Measurements from ENCODE around the gene ERC2.

ERC2 gene

DNA sequence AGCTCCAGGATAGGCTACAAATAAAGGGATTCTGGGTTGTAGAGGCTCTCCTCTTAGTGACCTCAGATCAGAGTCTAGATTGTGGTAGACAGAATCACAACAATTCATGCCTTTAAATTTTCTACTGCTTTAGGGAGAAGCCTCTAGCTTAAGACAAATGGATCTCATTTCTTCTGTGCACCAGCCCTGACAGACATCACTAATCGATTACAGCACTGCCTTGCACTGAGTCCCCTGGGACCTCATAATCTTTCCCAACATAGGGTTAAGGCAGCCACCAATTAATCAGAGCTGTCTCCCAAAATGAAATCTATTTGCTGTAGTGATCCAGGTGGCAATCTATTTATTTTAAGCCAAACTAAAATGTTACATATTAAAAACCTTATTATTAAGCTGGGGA lies 544.6 kb downstream of the ERC2 start:
- DNase-seq (ENCODE audit: low read depth): no peak

DNA sequence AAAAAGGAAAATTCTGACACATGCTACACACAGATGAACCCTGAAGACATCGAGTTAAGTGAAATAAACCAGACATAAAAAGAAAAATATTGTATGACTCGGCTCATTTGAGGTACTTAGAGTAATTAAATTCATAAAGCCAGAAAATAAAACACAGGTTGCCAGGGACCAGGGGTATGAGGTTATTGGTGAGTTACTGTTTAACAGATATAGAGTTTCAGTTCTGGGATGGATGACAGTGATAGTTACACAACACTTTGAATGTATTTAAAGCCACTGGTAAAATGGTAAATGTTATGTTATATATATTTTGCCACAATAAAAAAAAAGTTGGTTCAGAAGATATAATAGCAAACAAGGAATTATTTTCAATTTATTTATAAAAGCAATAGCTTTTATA lies 545.1 kb downstream of the ERC2 start:
- DNase-seq (ENCODE audit: low read depth): no peak

DNA sequence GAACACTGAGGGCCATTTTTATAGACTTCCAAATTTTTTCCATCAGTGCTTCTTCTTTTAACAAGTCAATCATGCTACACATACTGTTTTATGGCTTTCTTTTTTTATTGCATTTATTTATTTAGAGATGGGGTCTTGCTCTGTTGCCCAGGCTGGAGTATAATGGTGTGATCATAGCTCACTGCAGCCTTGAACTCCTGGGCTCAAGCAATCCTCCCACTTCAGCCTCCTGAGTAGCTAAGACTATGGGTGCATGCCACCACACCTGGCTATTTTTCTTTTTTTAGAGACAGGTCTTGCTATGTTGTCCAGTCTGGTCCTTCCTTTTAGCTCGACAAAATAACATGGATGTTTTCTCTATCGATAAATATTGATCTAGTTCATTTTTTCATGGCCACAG lies 555.4 kb downstream of the ERC2 start:
- DNase-seq (ENCODE audit: low read depth): no peak

DNA sequence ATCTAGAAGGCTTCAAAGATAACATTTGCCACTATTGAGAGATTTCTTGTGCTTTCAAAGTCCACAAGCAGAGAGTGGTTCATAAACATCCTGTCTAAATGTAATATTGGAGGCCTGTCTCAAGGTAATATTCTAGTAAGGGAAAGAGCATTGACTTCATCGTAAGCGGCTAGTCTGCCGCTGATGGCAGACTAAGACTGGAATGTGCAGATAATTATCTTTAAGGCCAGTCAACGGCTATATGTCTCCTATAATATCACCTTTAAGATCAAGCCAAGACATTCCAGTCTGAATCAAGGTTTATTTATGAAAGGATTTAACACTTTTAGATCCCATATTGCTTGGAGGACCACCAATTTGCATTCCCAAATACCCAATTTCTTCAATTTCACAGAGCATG lies 557.0 kb downstream of the ERC2 start:
- no peak for DNase-seq (ENCODE audit: low read depth)

DNA sequence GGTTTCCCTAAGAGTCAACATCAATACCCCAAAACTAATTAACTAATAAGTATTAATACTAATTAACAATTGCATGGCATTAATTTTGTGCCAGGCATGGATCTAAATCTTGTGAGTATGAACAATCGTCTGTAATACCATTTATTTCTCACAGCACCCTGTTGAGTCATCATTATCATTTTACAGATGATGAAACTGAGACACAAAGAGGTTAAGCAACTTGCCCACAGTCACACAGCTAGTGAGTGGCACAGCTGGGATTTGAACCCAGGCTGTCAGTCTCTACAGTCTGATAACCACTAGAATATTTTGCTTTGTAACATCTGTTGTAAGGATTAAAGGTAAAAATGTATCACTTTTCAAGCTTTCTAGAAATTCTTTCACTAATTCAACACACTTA lies 557.7 kb downstream of the ERC2 start:
- DNase-seq (ENCODE audit: low read depth): no peak

DNA sequence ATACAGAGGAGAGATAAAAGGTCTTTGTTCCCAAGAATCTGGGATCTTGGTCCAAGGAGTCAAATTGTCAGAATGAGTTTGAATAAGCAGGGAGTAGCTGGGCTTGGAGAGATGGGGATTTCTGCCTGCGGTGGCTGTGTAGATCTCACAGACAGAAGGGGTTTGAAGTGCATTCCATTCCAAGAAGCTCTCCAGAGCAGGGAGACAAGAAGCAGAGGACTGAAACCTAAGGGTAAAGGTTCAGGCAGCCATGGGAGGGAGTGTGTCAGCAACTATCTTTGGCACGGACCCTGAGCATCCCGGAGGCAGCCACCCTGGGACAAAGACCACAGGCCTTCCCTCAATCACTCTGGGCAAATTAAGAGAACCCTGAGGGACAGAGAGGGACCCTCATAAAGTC lies 558.9 kb downstream of the ERC2 start:
- DNase-seq (ENCODE audit: low read depth): no peak

DNA sequence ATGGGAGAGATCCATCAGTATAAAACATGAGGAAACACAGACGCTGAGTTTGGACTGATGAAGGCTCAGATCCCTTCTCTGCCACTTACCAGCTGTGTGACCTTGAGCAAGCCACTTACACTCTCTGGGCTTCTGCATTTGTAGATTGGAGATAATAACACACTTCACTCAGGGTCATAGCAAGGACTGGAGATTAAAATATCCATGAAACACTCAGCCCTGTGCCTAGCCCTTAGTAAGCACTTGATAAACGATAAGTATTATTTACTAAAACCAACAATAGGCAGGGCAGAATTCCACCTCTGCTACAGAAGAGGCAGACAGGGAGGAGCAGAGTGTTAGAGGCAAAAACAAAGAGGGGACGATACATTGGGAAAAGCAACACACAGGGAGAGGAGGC lies 560.7 kb downstream of the ERC2 start:
- no peak for DNase-seq (ENCODE audit: low read depth)

DNA sequence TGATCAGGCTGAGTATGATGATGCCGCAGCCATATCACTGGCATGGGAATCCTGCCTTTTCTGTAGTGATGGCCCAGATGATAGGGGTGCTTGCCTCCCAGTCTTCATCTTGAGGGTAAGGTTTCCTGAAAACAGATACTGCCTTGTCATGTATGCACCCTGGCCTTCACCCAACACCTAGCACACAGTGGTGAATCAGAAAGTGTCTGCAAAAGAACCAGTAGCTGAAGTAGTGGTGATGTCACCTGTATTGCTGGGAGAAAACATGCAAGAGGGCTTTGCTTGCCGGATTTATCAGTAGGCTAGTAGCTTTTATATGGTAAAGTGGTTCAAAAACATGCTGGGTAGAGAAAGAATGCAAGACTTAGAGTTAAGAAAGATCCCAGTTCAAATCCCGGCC lies 561.4 kb downstream of the ERC2 start:
- no peak for DNase-seq (ENCODE audit: low read depth)

DNA sequence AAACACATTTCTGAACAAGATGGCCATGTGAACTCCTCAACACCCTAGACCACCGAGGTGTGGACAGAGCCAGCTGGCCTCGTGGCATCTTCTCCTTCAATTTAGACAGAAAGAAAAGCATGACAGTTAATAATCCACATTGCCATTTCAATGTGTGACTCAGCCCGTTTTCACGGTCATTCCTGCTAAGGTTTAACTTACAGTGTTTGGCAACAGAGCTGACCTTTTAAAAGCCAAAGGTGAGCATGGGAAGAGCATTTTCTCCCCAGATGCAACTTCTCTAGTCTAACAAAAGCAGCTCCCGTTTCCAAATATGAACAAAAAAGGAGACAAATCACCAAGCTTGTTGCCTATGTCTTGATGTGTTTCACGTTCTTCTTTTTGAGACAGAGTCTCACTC lies 563.6 kb downstream of the ERC2 start:
- DNase-seq (ENCODE audit: low read depth): no peak

DNA sequence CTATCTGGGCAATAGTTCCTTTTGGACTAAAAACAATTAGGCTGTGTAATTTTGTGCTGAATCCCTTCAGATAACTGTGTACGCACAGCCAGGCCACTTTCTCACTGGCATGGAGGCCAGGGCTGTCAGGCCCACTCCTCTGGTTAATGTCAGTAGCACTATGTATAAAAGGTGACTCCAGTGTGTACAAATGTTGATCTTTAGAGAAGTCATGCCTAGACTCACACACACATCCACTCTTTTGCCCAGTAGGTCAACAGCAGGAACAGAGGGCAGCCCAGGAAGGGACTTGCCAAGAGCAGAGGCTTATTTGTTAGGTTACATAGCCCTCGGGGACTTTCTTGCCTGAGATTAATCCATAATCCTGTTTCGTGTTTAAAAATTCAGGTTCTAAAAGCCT lies 564.6 kb downstream of the ERC2 start:
- no peak for DNase-seq (ENCODE audit: low read depth)

DNA sequence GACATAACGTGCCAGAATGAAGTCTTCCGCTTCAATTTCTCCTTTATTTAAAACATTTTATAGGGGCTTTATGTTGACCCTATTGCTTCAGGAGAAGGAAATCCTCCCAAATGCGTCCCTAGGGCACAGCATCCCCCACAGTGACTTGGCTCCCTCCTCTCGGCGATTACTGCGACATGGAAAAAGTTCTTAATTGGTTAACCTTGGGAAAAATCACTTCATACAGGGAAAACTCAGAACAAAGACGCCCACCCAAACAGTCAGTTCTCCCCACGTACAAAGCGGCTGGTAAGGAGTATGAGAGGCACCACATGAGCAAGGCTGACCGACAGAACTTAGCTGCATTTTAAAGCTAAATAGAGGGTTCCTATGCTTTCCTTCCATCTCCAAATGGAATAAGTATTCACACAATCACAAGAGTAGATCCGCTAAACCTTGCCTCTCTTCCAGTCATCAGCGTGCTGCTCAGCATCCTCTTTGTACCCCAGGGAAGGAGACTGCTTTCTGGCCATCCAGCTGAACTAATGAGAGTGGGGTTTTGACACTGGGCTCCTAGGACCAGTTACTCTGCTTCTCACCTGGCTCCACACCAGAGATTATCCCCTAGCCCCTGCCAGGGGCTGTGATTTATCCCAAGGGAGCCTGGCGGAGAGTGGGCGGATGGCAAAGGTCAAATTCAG lies 565.9 kb downstream of the ERC2 start:
- DNase-seq (ENCODE audit: low read depth): no peak

DNA sequence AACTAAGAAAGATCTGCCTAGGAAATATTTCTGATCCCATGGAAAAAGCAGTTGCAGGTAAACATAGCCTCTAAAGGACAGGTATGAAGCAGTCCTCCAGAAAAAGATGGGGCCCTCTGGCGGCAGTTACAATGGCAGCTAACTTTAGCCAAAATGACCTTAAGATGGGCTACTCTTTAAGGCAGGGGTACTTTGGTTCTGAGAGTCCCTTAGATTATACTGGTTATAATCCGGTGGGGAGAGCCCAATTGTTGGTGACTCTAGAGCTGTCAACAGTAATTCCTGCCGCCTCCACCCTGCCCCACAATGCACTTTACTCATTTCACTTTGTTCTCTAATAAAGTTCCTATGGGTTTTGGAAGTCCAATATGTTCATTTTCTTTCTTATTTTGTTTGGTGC lies 568.4 kb downstream of the ERC2 start:
- DNase-seq (ENCODE audit: low read depth): no peak

DNA sequence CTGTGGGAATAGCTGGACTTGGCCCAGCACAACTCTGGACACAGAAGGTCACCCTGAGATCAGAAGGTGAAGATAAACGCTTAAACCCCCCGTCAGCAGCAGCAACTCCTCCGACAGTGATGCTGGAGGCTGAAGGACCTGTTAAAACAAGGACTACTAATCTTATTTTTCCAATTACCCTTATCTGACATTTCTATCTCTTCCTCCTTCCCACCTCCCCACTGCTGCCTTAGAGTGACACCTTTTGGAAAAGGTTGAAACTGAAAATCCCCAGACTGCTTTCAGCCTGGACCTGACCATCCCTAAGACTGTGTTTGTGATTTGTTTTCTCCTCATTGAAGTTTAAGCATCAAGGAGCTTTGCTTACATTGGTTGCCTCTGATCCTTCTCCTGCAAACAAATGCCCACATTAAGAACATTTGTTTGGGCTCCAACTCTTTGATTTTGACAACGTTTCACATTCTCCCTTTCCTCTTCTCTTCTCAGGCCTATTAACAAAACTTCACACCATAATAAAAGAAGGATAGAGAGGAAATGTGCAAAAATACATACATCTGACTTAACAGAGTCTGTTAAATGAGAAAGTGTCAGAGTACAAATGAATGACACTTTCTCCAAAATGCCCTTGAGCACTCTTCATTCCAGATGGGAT lies 570.6 kb downstream of the ERC2 start:
- DNase-seq (ENCODE audit: low read depth): no peak

DNA sequence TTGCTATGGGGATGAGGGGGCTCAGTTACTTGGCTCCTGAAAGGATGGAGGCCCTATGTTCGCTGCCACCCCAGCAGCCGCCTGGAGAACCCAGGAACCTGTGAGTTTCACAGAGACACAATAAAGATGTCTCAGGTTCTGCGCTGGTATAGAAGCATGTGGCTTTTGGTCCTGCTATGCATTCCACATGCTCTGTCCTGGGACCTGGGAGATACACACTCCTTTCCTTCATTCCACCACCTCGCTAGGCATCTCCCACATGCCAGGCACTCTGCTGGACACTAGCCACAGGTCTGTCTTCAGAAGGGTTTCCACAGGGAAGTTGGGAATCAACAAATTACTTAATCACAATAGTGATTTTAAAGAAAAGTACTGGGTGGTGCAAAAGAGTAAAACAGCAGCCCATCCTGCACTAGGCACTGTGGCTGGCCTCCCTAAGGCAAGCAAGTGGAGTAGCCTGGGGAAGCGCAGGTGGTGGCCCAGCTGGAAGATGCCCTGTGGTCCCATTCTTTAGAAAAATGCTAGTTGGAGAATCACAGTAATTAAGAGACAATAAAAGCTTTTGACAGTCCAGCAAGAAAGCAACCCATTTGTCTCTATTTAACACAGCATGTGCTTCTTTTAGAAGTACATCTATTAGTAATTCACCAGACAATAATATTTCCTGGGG lies 572.2 kb downstream of the ERC2 start:
- DNase-seq (ENCODE audit: low read depth): no peak

DNA sequence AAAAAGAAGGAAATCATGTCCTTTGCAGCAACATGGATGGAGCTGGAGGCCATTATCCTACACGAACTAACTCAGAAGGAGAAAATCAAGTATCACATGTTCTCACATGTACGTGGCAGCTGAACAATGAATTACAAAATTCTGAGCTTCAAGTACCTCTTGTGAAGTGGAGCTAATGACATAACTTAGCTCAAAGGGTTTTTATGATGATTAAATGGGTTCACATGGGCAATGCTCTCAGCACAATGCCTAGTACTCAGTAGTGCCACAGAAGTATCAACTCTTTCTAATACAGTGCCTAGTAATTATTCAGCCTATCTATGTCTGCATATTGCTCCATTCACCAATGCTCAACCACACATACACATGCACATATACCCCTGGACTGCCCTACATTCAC lies 573.7 kb downstream of the ERC2 start:
- no peak for DNase-seq (ENCODE audit: low read depth)

DNA sequence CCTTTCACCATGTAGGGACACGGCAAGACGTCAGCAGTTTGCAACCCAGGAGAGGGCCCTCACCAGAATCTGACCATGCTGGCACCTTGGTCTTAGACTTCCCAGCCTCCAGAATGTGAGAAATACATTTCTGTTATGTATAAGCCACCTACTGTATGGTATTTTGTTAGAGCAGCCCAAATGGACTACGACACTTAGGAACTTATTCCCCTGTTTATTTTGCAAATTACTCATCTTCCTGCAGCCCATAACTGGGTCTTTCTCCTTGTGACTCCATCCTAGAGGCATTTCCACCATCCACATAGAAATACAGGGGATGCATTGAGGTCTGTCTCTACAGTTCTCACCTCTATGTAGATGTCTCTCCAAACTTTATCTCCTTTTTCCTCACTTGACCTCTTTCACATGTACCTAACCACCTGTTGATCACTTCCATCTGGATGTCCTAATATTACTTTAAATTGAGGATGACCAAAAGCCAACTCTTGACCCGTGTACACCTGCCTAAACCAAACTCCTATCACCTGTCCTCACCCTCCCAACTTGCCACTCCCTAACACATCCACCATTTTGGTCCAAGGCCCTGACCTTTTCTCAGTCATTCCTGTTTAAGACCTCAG lies 575.1 kb downstream of the ERC2 start:
- DNase-seq (ENCODE audit: low read depth): no peak

DNA sequence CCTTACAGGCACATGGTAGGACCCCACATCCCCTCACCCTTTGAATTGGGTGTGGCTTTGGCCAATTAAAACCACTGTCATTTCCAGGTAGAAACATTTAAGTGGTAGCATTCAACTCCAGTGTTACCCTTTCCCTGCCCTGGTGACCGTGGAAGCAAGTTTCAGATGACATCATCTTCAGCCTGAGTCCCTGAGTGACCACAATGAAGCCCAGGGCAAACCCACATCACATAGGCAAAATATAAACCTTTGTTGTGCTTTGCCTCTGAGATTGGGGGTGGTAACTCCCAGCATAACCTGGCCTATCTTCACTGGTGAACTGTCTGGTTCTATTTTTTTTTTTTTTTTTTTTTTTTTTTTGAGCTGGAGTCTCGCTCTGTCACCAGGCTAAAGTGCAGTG lies 577.2 kb downstream of the ERC2 start:
- DNase-seq (ENCODE audit: low read depth): no peak

DNA sequence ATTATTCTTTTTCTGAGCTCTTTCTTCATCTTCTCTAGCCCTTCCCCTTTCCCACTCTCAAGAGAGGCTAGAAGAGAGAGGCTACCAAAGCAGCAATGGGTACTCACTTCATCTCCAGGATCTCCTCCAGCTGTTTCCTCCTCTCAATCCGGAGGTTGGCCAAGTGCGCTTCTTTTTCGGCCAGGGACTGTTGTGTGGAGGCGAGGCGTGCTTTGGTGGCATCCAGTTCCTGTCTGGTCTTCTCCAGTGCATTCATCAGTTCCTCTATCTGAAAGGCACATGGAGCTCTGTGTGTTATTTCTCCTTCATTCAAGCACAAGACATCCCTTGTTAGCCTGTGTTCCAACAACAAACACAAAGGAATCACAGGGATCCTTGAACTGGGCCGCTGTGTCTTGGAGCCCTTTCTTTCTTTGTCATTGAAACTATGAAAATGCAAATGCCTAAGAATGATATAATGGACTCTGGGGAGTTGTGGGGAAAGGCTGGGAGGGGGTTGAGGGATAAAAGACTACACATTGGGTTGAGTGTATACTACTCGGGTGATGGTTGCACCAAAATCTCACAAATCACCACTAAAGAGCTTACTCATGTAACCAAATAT lies 579.9 kb downstream of the ERC2 start:
- no peak for DNase-seq (ENCODE audit: low read depth)

DNA sequence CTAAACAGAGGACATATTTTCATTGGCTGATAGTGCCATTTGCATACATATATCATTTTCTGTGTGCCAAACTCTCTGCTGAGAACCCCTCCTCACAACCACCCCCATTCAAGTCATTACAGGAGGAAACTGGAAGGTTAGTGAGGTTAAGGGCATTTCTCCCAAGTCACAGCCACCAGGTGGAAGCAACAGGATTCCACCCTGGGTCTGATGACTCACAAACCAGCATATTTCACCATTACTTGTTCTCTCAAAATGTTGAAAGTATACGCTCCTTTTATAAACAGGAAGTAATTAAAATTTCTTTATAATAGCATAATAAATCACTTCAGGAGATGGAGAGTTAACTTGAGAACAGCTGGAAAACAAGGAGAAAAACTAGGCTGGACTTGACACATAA lies 582.5 kb downstream of the ERC2 start:
- DNase-seq (ENCODE audit: low read depth): no peak

DNA sequence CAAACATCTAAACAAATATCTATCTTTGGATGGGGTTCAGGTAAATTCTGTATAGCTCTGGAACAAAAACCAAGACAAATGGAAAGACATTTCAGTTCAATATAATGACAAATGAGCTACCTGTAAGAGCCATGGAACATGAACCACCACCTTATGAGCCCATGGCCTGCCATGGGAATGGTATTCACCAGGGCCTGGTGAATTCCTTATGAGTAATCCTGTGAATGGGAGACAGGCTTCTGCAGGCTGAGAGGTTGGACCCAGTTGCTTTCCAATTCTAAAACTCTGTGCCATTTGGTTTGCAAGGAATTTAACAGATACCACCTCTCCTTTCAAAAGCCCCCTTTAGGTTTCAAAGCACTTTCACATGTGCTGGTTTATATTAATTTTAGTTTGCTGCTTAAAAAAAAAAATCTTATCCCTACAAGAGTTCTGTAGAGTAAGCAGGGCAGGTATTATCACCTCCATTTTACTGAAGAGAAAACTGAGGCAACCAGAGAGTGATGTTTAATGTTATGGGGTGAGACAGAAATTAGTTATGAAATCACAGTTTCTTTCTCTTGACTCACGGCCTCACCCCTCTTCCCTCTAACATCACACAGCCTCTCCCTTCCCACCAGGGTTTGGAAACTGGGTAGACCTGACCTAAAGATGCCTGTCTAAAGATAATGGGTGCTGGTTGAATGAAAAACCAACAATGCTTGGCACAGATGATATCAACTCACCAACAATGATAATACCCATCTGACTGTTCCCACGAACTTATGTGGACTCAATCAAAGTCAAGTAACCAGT lies 583.6 kb downstream of the ERC2 start:
- DNase-seq (ENCODE audit: low read depth): no peak

DNA sequence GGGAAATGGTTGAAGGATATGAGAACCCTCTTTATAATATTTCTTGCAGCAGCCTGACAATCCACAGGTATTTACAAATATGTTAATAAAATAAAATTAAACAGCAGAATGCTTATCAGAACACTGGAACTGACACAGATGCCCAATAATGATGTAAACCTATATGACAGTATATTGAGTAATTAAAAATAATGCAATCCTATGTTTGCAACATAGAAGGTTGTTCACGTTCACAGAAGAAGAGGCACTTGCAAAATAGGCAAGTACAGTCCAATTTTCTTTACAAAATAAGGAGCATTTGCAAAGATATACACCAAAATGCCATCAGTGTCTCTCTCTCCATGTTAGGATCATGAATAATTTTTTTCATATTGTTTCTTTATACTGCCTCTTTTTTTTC lies 584.2 kb downstream of the ERC2 start:
- DNase-seq (ENCODE audit: low read depth): no peak

DNA sequence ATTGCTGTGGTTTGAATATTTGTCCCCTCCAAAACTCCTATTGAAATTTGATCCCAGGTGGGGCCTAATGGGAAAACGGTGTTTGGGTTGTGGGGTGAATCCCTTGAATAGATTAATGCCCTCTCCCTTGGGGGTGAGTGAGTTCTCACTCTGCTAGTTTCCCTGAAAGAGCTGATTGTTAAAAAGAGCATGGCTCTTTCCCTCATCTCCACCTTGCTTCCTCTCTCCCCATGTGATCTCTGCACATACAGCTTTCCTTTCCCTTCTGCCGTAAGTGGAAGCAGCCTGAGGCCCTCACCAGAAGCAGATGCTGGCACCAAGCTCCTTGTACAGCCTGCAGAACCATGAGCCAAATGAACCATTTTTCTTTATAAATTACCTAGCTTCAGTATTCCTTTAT lies 586.3 kb downstream of the ERC2 start:
- no peak for DNase-seq (ENCODE audit: low read depth)
